MM.1S (cell line): ENCODE measurements around the gene AGBL1.

Source experiments
- EZH2 ChIP-seq: fragments of 300-600 bp; sonication (generic); optimal IDR thresholded peaks from 2 replicates; pipeline ENCODE3; 2017; ENCODE audit warnings: low read depth, mild to moderate bottlenecking, antibody characterized with exemption, low read length, mixed read lengths
- EZH2phosphoT487 ChIP-seq: fragments of 300-600 bp; sonication (generic); IDR thresholded peaks from 2 replicates; pipeline ENCODE4 v1.6.1; 2018; ENCODE audit warnings: antibody characterized with exemption, low read length
- TF ChIP-seq, protein P1 (sequence below): fragments of 300-600 bp; sonication (generic); IDR thresholded peaks from 2 replicates; pipeline ENCODE4 v1.5.1; 2016; ENCODE audit warnings: antibody characterized with exemption, low read length, mixed read lengths

DNA sequence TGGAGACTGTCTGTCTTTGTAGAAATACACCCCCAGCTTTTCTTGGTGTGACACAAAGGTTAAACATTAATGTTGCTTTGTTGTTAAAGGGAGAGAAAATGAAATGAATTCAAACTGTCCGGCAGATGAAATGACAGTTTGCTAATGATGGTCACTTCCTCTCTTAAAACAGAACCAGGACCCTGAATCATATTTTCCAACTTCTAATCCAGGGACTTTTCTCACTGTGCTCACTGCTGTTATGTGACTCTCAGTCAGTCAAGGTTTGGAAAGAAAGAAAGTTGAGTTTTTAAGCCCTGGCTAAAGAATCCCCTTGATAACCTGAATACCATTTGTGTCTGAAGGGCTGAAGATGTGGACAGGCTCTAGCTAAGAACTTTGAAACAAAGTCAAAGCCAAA is 215.8 kb downstream of the AGBL1 start:
- TF ChIP-seq, protein P1, sequence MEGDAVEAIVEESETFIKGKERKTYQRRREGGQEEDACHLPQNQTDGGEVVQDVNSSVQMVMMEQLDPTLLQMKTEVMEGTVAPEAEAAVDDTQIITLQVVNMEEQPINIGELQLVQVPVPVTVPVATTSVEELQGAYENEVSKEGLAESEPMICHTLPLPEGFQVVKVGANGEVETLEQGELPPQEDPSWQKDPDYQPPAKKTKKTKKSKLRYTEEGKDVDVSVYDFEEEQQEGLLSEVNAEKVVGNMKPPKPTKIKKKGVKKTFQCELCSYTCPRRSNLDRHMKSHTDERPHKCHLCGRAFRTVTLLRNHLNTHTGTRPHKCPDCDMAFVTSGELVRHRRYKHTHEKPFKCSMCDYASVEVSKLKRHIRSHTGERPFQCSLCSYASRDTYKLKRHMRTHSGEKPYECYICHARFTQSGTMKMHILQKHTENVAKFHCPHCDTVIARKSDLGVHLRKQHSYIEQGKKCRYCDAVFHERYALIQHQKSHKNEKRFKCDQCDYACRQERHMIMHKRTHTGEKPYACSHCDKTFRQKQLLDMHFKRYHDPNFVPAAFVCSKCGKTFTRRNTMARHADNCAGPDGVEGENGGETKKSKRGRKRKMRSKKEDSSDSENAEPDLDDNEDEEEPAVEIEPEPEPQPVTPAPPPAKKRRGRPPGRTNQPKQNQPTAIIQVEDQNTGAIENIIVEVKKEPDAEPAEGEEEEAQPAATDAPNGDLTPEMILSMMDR, result no peak
- no peak for TF ChIP-seq EZH2
- TF ChIP-seq EZH2phosphoT487, result no peak
